IMR-90 (cell line): ENCODE data around the gene COL4A1.

Experiments used
- CTCF ChIP-seq: conservative IDR thresholded peaks from 2 replicates; pipeline ENCODE4 v1.5.1; 2012; ENCODE audit warnings: mild to moderate bottlenecking, low read depth, low read length, improper control_type of control experiment
- ELK1 ChIP-seq: fragments of 150-350 bp; IDR thresholded peaks from 2 replicates; pipeline ENCODE4 v1.6.1; 2016; ENCODE audit warnings: low read depth, mild to moderate bottlenecking, low read length, moderate library complexity, borderline replicate concordance
- POLR2A ChIP-seq: IDR thresholded peaks from 2 replicates; pipeline ENCODE4 v1.6.1; 2012; ENCODE audit warnings: mild to moderate bottlenecking, low read depth, low read length
- RAD21 ChIP-seq: IDR thresholded peaks from 2 replicates; pipeline ENCODE4 v1.6.1; 2012; ENCODE audit warnings: low read length, improper control_type of control experiment
- RCOR1 ChIP-seq: IDR thresholded peaks from 2 replicates; pipeline ENCODE4 v1.6.1; 2012; ENCODE audit warnings: mild to moderate bottlenecking, low read length, improper control_type of control experiment; ENCODE audit not compliant: insufficient replicate concordance
- SMC3 ChIP-seq: fragments of 150-350 bp; IDR thresholded peaks from 2 replicates; pipeline ENCODE4 v1.6.1; 2016; ENCODE audit warnings: low read depth, mild to moderate bottlenecking, antibody characterized with exemption, low read length, moderate library complexity

- TF ChIP-seq POLR2A = no peak
- no peak for TF ChIP-seq CTCF
- no peak for TF ChIP-seq ELK1
- no peak for TF ChIP-seq RAD21
- no peak for TF ChIP-seq SMC3
- TF ChIP-seq RCOR1 = no peak
Measured at GRCh38 chr13:110177790-110178189, 129.2 kb downstream of the COL4A1 start.
